Measurements from ENCODE around the gene OCRL. TPM values are rescaled to one million over a fixed set of nuclear protein-coding genes. Genes with fewer than 3 reads are reported as not detected.

The OCRL gene
- total and polyA plus RNA-seq, 2 of the 13 experiments (the other 11 are each of a cell fraction or from before 2014, with no cell fraction given), result 13.4 to 32.0 TPM

DNA sequence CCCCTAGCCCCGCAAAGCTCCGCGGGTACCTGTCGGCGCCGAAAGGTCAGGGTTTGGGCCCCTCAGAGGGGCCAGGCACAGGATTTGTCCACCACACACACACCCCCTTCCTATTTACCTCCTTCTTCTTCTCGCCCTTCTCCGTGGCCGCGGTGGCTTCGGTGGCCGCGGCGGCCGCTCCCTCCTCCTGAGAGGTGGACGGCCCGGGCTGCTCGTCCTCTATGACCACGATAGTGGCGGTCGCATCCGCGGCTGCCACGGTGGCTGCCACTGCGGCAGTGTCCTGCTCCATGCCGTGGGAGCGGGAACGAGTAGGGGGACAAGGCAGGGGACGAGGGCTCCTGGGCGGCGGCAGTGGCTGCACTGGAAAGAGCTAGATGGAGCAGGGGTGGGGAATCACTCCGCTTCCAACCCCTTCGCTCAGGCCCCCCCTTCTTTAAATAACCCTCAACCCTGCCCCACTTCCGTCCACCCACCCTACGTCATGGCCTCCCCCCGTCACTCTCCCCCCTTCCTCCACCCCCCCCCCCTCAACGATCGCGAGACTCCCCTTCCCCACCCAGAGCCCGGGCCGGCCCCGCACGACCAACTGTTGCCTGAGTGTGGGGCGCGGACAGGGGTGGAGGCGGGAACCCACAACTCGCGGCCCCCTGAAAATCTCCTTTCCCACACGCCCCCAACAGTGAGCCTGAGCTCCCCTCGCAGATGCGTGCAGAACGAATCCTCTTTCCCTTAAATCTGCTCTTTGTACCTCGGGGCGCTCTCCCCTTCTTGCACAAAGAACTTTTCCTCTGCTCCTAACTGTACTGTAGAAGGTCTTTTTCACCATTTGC lies 16.8 kb upstream of the OCRL start, which contains the start of gene SMARCA1 (continued):
- TF ChIP-seq RAD21 (CRISPR knock-in tag; IDR thresholded peaks at IDR 0.05), result peak; percentile 35
- TF ChIP-seq, protein P1, sequence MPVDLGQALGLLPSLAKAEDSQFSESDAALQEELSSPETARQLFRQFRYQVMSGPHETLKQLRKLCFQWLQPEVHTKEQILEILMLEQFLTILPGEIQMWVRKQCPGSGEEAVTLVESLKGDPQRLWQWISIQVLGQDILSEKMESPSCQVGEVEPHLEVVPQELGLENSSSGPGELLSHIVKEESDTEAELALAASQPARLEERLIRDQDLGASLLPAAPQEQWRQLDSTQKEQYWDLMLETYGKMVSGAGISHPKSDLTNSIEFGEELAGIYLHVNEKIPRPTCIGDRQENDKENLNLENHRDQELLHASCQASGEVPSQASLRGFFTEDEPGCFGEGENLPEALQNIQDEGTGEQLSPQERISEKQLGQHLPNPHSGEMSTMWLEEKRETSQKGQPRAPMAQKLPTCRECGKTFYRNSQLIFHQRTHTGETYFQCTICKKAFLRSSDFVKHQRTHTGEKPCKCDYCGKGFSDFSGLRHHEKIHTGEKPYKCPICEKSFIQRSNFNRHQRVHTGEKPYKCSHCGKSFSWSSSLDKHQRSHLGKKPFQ (CRISPR knock-in tag; IDR thresholded peaks at IDR 0.05; ENCODE audit: insufficient replicate concordance), result no peak
- TF ChIP-seq, protein P2, sequence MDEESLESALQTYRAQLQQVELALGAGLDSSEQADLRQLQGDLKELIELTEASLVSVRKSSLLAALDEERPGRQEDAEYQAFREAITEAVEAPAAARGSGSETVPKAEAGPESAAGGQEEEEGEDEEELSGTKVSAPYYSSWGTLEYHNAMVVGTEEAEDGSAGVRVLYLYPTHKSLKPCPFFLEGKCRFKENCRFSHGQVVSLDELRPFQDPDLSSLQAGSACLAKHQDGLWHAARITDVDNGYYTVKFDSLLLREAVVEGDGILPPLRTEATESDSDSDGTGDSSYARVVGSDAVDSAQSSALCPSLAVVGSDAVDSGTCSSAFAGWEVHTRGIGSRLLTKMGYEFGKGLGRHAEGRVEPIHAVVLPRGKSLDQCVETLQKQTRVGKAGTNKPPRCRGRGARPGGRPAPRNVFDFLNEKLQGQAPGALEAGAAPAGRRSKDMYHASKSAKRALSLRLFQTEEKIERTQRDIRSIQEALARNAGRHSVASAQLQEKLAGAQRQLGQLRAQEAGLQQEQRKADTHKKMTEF (CRISPR knock-in tag; IDR thresholded peaks at IDR 0.05), result no peak
- TF ChIP-seq, protein P3, sequence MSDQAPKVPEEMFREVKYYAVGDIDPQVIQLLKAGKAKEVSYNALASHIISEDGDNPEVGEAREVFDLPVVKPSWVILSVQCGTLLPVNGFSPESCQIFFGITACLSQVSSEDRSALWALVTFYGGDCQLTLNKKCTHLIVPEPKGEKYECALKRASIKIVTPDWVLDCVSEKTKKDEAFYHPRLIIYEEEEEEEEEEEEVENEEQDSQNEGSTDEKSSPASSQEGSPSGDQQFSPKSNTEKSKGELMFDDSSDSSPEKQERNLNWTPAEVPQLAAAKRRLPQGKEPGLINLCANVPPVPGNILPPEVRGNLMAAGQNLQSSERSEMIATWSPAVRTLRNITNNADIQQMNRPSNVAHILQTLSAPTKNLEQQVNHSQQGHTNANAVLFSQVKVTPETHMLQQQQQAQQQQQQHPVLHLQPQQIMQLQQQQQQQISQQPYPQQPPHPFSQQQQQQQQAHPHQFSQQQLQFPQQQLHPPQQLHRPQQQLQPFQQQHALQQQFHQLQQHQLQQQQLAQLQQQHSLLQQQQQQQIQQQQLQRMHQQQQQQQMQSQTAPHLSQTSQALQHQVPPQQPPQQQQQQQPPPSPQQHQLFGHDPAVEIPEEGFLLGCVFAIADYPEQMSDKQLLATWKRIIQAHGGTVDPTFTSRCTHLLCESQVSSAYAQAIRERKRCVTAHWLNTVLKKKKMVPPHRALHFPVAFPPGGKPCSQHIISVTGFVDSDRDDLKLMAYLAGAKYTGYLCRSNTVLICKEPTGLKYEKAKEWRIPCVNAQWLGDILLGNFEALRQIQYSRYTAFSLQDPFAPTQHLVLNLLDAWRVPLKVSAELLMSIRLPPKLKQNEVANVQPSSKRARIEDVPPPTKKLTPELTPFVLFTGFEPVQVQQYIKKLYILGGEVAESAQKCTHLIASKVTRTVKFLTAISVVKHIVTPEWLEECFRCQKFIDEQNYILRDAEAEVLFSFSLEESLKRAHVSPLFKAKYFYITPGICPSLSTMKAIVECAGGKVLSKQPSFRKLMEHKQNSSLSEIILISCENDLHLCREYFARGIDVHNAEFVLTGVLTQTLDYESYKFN (CRISPR knock-in tag; conservative IDR thresholded peaks at IDR 0.05), result peak; percentile 9; the same call in 1 of the 2 replicates
- no peak for TF ChIP-seq ELF4 (CRISPR knock-in tag; IDR thresholded peaks at IDR 0.05; ENCODE audit: borderline replicate concordance)
- TF ChIP-seq, protein P4, sequence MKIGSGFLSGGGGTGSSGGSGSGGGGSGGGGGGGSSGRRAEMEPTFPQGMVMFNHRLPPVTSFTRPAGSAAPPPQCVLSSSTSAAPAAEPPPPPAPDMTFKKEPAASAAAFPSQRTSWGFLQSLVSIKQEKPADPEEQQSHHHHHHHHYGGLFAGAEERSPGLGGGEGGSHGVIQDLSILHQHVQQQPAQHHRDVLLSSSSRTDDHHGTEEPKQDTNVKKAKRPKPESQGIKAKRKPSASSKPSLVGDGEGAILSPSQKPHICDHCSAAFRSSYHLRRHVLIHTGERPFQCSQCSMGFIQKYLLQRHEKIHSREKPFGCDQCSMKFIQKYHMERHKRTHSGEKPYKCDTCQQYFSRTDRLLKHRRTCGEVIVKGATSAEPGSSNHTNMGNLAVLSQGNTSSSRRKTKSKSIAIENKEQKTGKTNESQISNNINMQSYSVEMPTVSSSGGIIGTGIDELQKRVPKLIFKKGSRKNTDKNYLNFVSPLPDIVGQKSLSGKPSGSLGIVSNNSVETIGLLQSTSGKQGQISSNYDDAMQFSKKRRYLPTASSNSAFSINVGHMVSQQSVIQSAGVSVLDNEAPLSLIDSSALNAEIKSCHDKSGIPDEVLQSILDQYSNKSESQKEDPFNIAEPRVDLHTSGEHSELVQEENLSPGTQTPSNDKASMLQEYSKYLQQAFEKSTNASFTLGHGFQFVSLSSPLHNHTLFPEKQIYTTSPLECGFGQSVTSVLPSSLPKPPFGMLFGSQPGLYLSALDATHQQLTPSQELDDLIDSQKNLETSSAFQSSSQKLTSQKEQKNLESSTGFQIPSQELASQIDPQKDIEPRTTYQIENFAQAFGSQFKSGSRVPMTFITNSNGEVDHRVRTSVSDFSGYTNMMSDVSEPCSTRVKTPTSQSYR (CRISPR knock-in tag; IDR thresholded peaks at IDR 0.05; ENCODE audit: borderline replicate concordance), result no peak
- TF ChIP-seq SAFB2 (CRISPR knock-in tag; IDR thresholded peaks at IDR 0.05; ENCODE audit: borderline replicate concordance, low read depth), result no peak
- TF ChIP-seq SP2 (CRISPR knock-in tag; IDR thresholded peaks at IDR 0.05), result no peak
- TF ChIP-seq SMYD3 (CRISPR knock-in tag; IDR thresholded peaks at IDR 0.05), result no peak
- no peak for TF ChIP-seq NR2C2 (CRISPR knock-in tag; IDR thresholded peaks at IDR 0.05; ENCODE audit: borderline replicate concordance)
- TF ChIP-seq NR2F2 (IDR thresholded peaks at IDR 0.05; ENCODE audit: borderline replicate concordance, low read depth), result no peak
- TF ChIP-seq, protein P5, sequence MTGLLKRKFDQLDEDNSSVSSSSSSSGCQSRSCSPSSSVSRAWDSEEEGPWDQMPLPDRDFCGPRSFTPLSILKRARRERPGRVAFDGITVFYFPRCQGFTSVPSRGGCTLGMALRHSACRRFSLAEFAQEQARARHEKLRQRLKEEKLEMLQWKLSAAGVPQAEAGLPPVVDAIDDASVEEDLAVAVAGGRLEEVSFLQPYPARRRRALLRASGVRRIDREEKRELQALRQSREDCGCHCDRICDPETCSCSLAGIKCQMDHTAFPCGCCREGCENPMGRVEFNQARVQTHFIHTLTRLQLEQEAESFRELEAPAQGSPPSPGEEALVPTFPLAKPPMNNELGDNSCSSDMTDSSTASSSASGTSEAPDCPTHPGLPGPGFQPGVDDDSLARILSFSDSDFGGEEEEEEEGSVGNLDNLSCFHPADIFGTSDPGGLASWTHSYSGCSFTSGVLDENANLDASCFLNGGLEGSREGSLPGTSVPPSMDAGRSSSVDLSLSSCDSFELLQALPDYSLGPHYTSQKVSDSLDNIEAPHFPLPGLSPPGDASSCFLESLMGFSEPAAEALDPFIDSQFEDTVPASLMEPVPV (CRISPR knock-in tag; IDR thresholded peaks at IDR 0.05), result peak; percentile 33; the same call in 1 of the 2 replicates
- no peak for TF ChIP-seq PAX8 (CRISPR knock-in tag; IDR thresholded peaks at IDR 0.05; ENCODE audit: borderline replicate concordance)
- no peak for TF ChIP-seq JUND (CRISPR knock-in tag; IDR thresholded peaks at IDR 0.05)
- no peak for TF ChIP-seq ZNF749 (CRISPR knock-in tag; IDR thresholded peaks at IDR 0.05; ENCODE audit: borderline replicate concordance)
- peak; percentile 94 to 96 for TF ChIP-seq POLR2A (IDR thresholded peaks at IDR 0.05; ENCODE audit: insufficient read depth in 1 of 2, low read depth in 2 of 2, low read length in 2 of 2)
- no peak for TF ChIP-seq KLF11 (CRISPR knock-in tag; IDR thresholded peaks at IDR 0.05)

Data from HepG2 (cell line).